ENCODE data around the gene RDH8. TPM values are rescaled to one million over a fixed set of nuclear protein-coding genes. Genes with fewer than 3 reads are reported as not detected.

Gene RDH8
- total RNA-seq, 1 donor from 2014 or later = not detected

- ATAC-seq = no peak
- Histone ChIP-seq H3K9me3 (no peaks in the 10 kb centered on the region), H3K27me3 (peaks cover 14% of the 10 kb centered on the region), H3K4me1 (no peaks in the 10 kb centered on the region), H3K36me3 (no peaks in the 10 kb centered on the region), H3K4me3 (no peak overlapping the region), H3K27ac (no peak overlapping the region)
- no peak for DNase-seq
- intact Hi-C loops (cut with DNase I) = no loop called here
- TF ChIP-seq CTCF (IDR thresholded peaks at IDR 0.05) = no peak
Observed at GRCh38 chr19:10037809-10038208, 24.5 kb downstream of the RDH8 start.

GRCh38 chr19:10043286-10043927 lies 30.1 kb downstream of the RDH8 start:
- no peak for ATAC-seq
- H3K36me3 ChIP-seq = no peaks in the 10 kb centered on the region
- intact Hi-C loops (cut with DNase I) = no loop called here
- H3K4me1 ChIP-seq = no peaks in the 10 kb centered on the region
- no peaks in the 10 kb centered on the region for H3K9me3 ChIP-seq
- H3K27ac ChIP-seq = no peak overlapping the region
- TF ChIP-seq CTCF (IDR thresholded peaks at IDR 0.05) = no peak
- peaks cover 15% of the 10 kb centered on the region for H3K27me3 ChIP-seq
- no peak overlapping the region for H3K4me3 ChIP-seq
- no peak for DNase-seq

GRCh38 chr19:10044390-10044789 lies 31.1 kb downstream of the RDH8 start:
- no peak for DNase-seq

GRCh38 chr19:10045371-10045770 lies 32.1 kb downstream of the RDH8 start:
- intact Hi-C loops (cut with DNase I) = no loop called here

More at GRCh38 chr19:10044390-10044789, 31.1 kb downstream of the RDH8 start:
- Histone ChIP-seq H3K9me3 (no peaks in the 10 kb centered on the region), H3K27me3 (peaks cover 12% of the 10 kb centered on the region), H3K4me1 (no peaks in the 10 kb centered on the region), H3K27ac (no peak overlapping the region), H3K36me3 (no peaks in the 10 kb centered on the region), H3K4me3 (no peak overlapping the region)
- ATAC-seq = no peak
- intact Hi-C loops (cut with DNase I) = no loop called here
- TF ChIP-seq CTCF (IDR thresholded peaks at IDR 0.05) = no peak

GRCh38 chr19:10049626-10050025 lies 36.3 kb downstream of the RDH8 start:
- ATAC-seq = no peak
- H3K4me3 ChIP-seq = no peak overlapping the region
- intact Hi-C loops (cut with DNase I) = no loop called here
- TF ChIP-seq CTCF (IDR thresholded peaks at IDR 0.05) = no peak
- H3K36me3 ChIP-seq = no peaks in the 10 kb centered on the region
- no peak for DNase-seq
- no peaks in the 10 kb centered on the region for H3K4me1 ChIP-seq
- H3K27me3 ChIP-seq = peaks cover 12% of the 10 kb centered on the region
- no peaks in the 10 kb centered on the region for H3K9me3 ChIP-seq
- H3K27ac ChIP-seq = no peak overlapping the region

More at GRCh38 chr19:10045371-10045770, 32.1 kb downstream of the RDH8 start:
- Histone ChIP-seq H3K4me3 (no peak overlapping the region), H3K27ac (no peak overlapping the region), H3K9me3 (no peaks in the 10 kb centered on the region), H3K4me1 (no peaks in the 10 kb centered on the region), H3K27me3 (peaks cover 12% of the 10 kb centered on the region), H3K36me3 (no peaks in the 10 kb centered on the region)
- ATAC-seq (no peak), DNase-seq (no peak)
- no peak for TF ChIP-seq CTCF (IDR thresholded peaks at IDR 0.05)
